PC-3 (cell line): ENCODE results near the gene UPK1A. TPM values are rescaled to one million over a fixed set of nuclear protein-coding genes. Genes with fewer than 3 reads are reported as not detected.

Experiments
- ATAC-seq: fragments of 200-7000 bp; cut with Tn5 transposase; 2 replicates; pipeline ENCODE4 v1.9.1; 2020; ENCODE audit warnings: mild to moderate bottlenecking, moderate library complexity
- BruUV-seq: library from RNA; stranded (reverse); fragments of 400-500 nt; replicated peaks from 2 replicates; lab custom pipeline; 2021; lab: Mats Ljungman, UMichigan
- CTCF ChIA-PET: fragments of 300-600 bp; sonication (Branson Sonifier 250); formaldehyde crosslinking; loops from one replicate; lab custom pipeline; 2022; ENCODE audit warnings: antibody characterized with exemption; lab: Charles Lee
- POLR2A ChIA-PET: fragments of 300-600 bp; sonication (Branson Sonifier 250); formaldehyde crosslinking; loops from one replicate; lab custom pipeline; 2022; ENCODE audit warnings: antibody characterized with exemption; ENCODE audit not compliant: unreplicated experiment; lab: Charles Lee
- DNase-seq: peaks from one replicate; pipeline ENCODE4 v3.0.0-alpha.2; 2015
- H2AFZ ChIP-seq: fragments of 300-600 bp; sonication (generic); 2 replicates; pipeline ENCODE4 v1.6.0; 2016; ENCODE audit warnings: antibody characterized with exemption, low read length
- H3F3A ChIP-seq: fragments of 300-600 bp; sonication (generic); one replicate; pipeline ENCODE4 v1.6.0; 2017; ENCODE audit warnings: antibody characterized with exemption, low read length, control low read depth, mild to moderate bottlenecking; ENCODE audit not compliant: unreplicated experiment
- H3K27ac ChIP-seq: fragments of 300-600 bp; sonication (generic); 2 replicates; pipeline ENCODE4 v1.5.1; 2016; ENCODE audit warnings: mild to moderate bottlenecking, low read length
- H3K27me3 ChIP-seq: fragments of 300-600 bp; sonication (generic); 2 replicates; pipeline ENCODE4 v1.6.1; 2016; ENCODE audit warnings: low read length, mixed read lengths
- H3K36me3 ChIP-seq: fragments of 300-600 bp; sonication (generic); 2 replicates; pipeline ENCODE4 v1.6.1; 2016; ENCODE audit warnings: low read depth, mixed run types, low read length, mixed read lengths
- H3K4me1 ChIP-seq: fragments of 300-600 bp; sonication (generic); 2 replicates; pipeline ENCODE4 v1.5.1; 2016; ENCODE audit warnings: low read length; ENCODE audit not compliant: insufficient read depth
- H3K4me2 ChIP-seq: fragments of 300-600 bp; sonication (generic); 2 replicates; pipeline ENCODE4 v1.6.0; 2016; ENCODE audit warnings: low read length
- H3K4me3 ChIP-seq: fragments of 300-600 bp; sonication (generic); 2 replicates; pipeline ENCODE4 v1.5.1; 2016; ENCODE audit warnings: mild to moderate bottlenecking, low read length, mixed read lengths
- H3K79me2 ChIP-seq: fragments of 300-600 bp; sonication (generic); 2 replicates; pipeline ENCODE4 v1.6.1; 2017; ENCODE audit warnings: low read length, mixed read lengths
- H3K9ac ChIP-seq: fragments of 300-600 bp; sonication (generic); 2 replicates; pipeline ENCODE4 v1.6.0; 2016; ENCODE audit warnings: mild to moderate bottlenecking, low read length
- H3K9me2 ChIP-seq: fragments of 300-600 bp; sonication (generic); replicated peaks from 2 replicates; pipeline ENCODE4 v1.6.1; 2016; ENCODE audit warnings: mixed run types, low read length, mixed read lengths
- H3K9me3 ChIP-seq: fragments of 300-600 bp; sonication (generic); 2 replicates; pipeline ENCODE4 v1.6.1; 2016; ENCODE audit warnings: low read length, mixed read lengths
- H4K20me1 ChIP-seq: fragments of 300-600 bp; sonication (generic); 2 replicates; pipeline ENCODE4 v1.6.1; 2016; ENCODE audit warnings: low read length, mixed read lengths
- EZH2 ChIP-seq: fragments of 300-600 bp; sonication (generic); IDR thresholded peaks from one replicate; pipeline ENCODE4 v1.6.1; 2017; ENCODE audit warnings: antibody characterized with exemption, mild to moderate bottlenecking, low read length; ENCODE audit not compliant: unreplicated experiment
- EZH2phosphoT487 ChIP-seq: fragments of 300-600 bp; sonication (generic); IDR thresholded peaks from 2 replicates; pipeline ENCODE4 v1.6.1; 2018; ENCODE audit warnings: mild to moderate bottlenecking, antibody characterized with exemption, low read length, borderline replicate concordance
- intact Hi-C: fragments of 100-400 bp; cut with micrococcal nuclease; formaldehyde crosslinking; loops from 2 replicates; pipeline ENCODE4 v1.9.0; 2023
- total RNA-seq: library from RNA; depleted of rRNA; stranded (reverse); fragments of >200 nt; gene quantifications from 2 replicates; pipeline ENCODE4 v1.2.3, GENCODE V29; 2014
- TF ChIP-seq, protein P1 (sequence below): fragments of 300-600 bp; sonication (generic); conservative IDR thresholded peaks from 2 replicates; pipeline ENCODE4 v1.5.1; 2017; ENCODE audit warnings: antibody characterized with exemption, low read depth, mild to moderate bottlenecking, low read length

The UPK1A gene
- total RNA-seq, 1 experiment from 2014 or later: not detected

DNA sequence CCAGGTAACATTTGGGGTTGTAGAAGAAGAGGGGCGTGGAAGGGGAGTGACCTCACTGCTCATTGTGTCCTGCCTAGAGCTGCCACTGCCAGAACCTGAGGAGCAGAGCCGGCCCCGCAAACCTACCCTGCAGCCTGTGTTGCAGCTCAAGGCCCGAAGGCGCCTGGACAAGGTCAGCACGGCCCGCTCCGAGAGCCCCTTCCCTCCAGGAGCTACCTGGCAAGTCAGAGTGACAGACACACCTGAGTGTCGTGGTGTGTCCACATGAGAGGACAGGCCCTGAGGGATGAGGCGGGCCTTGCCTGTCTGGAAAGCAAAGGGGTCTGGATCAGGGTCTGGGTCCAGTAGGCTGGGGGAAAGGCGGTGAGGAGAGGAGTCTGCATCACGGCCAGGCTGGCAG is 58.2 kb downstream of the UPK1A start:
- CTCF ChIA-PET: no interaction called here
- Histone ChIP-seq H3K4me1 (0 out of 2 replicates have a peak, but pooled peaks cover under 1% of the 10 kb centered on the region), H3F3A (no peaks in the 10 kb centered on the region), H3K36me3 (peaks cover 5% of the 10 kb centered on the region), H3K9me3 (no peaks in the 10 kb centered on the region), H3K9ac (no peak overlapping the region), H3K27me3 (no peaks in the 10 kb centered on the region), H2AFZ (no peak overlapping the region), H3K4me3 (no peak overlapping the region), H3K79me2 (peaks cover 7% of the 10 kb centered on the region), H3K9me2 (no peaks in the 10 kb centered on the region), H3K27ac (no peak overlapping the region), H4K20me1 (0 out of 2 replicates have a peak, but pooled peaks cover 3% of the 10 kb centered on the region), H3K4me2 (no peak overlapping the region)
- no TSS peak for BruUV-seq
- POLR2A ChIA-PET: no interaction called here
- DNase-seq: no peak
- intact Hi-C loops: no loop called here
- ATAC-seq: no peak
- TF ChIP-seq EZH2: no peak
- TF ChIP-seq EZH2phosphoT487: no peak
- TF ChIP-seq, protein P1, sequence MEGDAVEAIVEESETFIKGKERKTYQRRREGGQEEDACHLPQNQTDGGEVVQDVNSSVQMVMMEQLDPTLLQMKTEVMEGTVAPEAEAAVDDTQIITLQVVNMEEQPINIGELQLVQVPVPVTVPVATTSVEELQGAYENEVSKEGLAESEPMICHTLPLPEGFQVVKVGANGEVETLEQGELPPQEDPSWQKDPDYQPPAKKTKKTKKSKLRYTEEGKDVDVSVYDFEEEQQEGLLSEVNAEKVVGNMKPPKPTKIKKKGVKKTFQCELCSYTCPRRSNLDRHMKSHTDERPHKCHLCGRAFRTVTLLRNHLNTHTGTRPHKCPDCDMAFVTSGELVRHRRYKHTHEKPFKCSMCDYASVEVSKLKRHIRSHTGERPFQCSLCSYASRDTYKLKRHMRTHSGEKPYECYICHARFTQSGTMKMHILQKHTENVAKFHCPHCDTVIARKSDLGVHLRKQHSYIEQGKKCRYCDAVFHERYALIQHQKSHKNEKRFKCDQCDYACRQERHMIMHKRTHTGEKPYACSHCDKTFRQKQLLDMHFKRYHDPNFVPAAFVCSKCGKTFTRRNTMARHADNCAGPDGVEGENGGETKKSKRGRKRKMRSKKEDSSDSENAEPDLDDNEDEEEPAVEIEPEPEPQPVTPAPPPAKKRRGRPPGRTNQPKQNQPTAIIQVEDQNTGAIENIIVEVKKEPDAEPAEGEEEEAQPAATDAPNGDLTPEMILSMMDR: no peak

DNA sequence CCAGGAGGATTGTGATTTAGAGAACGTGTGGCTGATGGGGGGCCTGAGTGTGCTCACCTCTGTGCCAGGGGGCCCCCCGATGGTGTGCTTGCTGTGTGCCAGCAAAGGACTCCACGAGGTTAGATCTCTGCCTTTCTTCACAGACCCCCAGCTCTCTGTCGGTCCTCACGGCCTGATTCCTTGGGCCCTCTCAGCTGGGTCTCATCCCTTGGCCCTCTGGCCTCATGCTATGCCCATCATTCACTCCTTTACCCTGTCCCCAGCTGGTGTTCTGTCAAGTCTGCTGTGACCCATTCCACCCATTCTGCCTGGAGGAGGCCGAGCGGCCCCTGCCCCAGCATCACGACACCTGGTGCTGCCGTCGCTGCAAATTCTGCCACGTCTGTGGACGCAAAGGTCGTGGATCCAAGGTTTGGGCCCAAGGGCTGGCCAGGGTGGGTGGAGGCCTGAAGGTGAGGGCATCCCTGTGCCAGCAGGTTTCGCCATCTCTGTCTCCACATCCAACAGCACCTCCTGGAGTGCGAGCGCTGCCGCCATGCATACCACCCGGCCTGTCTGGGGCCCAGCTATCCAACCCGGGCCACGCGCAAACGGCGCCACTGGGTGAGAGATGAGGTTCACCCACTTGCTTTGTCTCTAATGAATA is 59.0 kb downstream of the UPK1A start:
- Histone ChIP-seq H3K4me3 (no peak overlapping the region), H3K9me2 (no peaks in the 10 kb centered on the region), H3K79me2 (no peaks in the 10 kb centered on the region), H3K27me3 (no peaks in the 10 kb centered on the region), H3K9me3 (no peaks in the 10 kb centered on the region), H3K9ac (no peak overlapping the region), H2AFZ (no peak overlapping the region), H3K4me1 (no peaks in the 10 kb centered on the region), H3K36me3 (peaks cover 5% of the 10 kb centered on the region), H3K27ac (no peak overlapping the region), H3F3A (no peaks in the 10 kb centered on the region), H4K20me1 (no peaks in the 10 kb centered on the region), H3K4me2 (no peak overlapping the region)
- TF ChIP-seq EZH2phosphoT487 (no peak), EZH2 (no peak)
- TF ChIP-seq, protein P1: no peak
- no TSS peak for BruUV-seq
- POLR2A ChIA-PET: no interaction called here
- intact Hi-C loops: no loop called here
- ATAC-seq (no peak), DNase-seq (no peak)
- CTCF ChIA-PET: no interaction called here
